Measurements from ENCODE around the gene LYPLAL1. TPM values are rescaled to one million over a fixed set of nuclear protein-coding genes. Genes with fewer than 3 reads are reported as not detected.

Gene LYPLAL1
- total RNA-seq, 4 donors from 2014 or later: 12.6 to 18.9 (median 15.4) TPM

- no peaks in the 10 kb centered on the region for H3K9me3 ChIP-seq
- ATAC-seq: no peak
- no peak overlapping the region for H3K4me3 ChIP-seq
- in situ Hi-C loops (cut with MboI; ENCODE audit: low sequenced_read_pairs in 4 of 4): no loop called here
- TF ChIP-seq POLR2A (IDR thresholded peaks at IDR 0.05): no peak
- TF ChIP-seq CTCF (IDR thresholded peaks at IDR 0.05 in 4 of 5, conservative IDR thresholded peaks at IDR 0.05 in 1 of 5): no peak
- intact Hi-C loops (cut with DNase I; ENCODE audit: low total_unique reads): no loop called here
- H3K27ac ChIP-seq: no peak overlapping the region
- H3K4me1 ChIP-seq: no peaks in the 10 kb centered on the region
- no peaks in the 10 kb centered on the region for H3K27me3 ChIP-seq
- H3K36me3 ChIP-seq: no peaks in the 10 kb centered on the region
- DNase-seq: no peak
These were observed 10.2 kb upstream of the LYPLAL1 start for GRCh38 chr1:219163401-219163954.

GRCh38 chr1:219171192-219171935, 2.3 kb upstream of the LYPLAL1 start:
- in situ Hi-C loops (cut with MboI; ENCODE audit: low sequenced_read_pairs in 4 of 4): no loop called here
- H3K9me3 ChIP-seq: no peaks in the 10 kb centered on the region
- H3K27me3 ChIP-seq: no peaks in the 10 kb centered on the region
- no peak overlapping the region for H3K27ac ChIP-seq
- ATAC-seq (no peak), DNase-seq (no peak)
- no peak overlapping the region for H3K4me3 ChIP-seq
- no peaks in the 10 kb centered on the region for H3K36me3 ChIP-seq
- TF ChIP-seq CTCF (IDR thresholded peaks at IDR 0.05 in 4 of 5, conservative IDR thresholded peaks at IDR 0.05 in 1 of 5) (no peak), POLR2A (IDR thresholded peaks at IDR 0.05) (no peak)
- intact Hi-C loops (cut with DNase I; ENCODE audit: low total_unique reads): loop anchor here (5.0 kb wide), 1 partner anchor 824 kb away; the partner anchor contains the start of gene TGFB2
- H3K4me1 ChIP-seq: peaks cover 14 to 26% of the 10 kb centered on the region in 2 donors

- no peak for TF ChIP-seq POLR2A (IDR thresholded peaks at IDR 0.05)
- no peak for TF ChIP-seq CTCF (IDR thresholded peaks at IDR 0.05 in 4 of 5, conservative IDR thresholded peaks at IDR 0.05 in 1 of 5)
- no peaks in the 10 kb centered on the region for H3K9me3 ChIP-seq
- no peaks in the 10 kb centered on the region for H3K36me3 ChIP-seq
- in situ Hi-C loops (cut with MboI; ENCODE audit: low sequenced_read_pairs in 4 of 4): no loop called here
- DNase-seq (no peak), ATAC-seq (no peak)
- H3K27ac ChIP-seq: peak overlapping the region in 1 of 4 donors; percentile 96
- H3K4me1 ChIP-seq: peaks cover 29 to 41% of the 10 kb centered on the region in 2 donors
- intact Hi-C loops (cut with DNase I; ENCODE audit: low total_unique reads): loop anchor here (5.0 kb wide), 1 partner anchor 826 kb away; the partner anchor contains the start of gene TGFB2
- peak overlapping the region in 2 of 4 donors; percentile 75 to 87 for H3K4me3 ChIP-seq
- H3K27me3 ChIP-seq: no peaks in the 10 kb centered on the region
These were observed 857 bp upstream of the LYPLAL1 start for GRCh38 chr1:219172821-219173220.

- Histone ChIP-seq H3K9me3 (no peaks in the 10 kb centered on the region), H3K4me1 (peaks cover 33 to 45% of the 10 kb centered on the region in 2 donors), H3K27ac (peak overlapping the region; percentile 92 to 96 (median 94)), H3K4me3 (peak overlapping the region; percentile 69 to 87 (median 76)), H3K36me3 (no peaks in the 10 kb centered on the region), H3K27me3 (no peaks in the 10 kb centered on the region)
- intact Hi-C loops (cut with DNase I; ENCODE audit: low total_unique reads): loop anchor here (5.0 kb wide), 1 partner anchor 826 kb away; the partner anchor contains the start of gene TGFB2
- no peak for DNase-seq
- no peak for ATAC-seq
- in situ Hi-C loops (cut with MboI; ENCODE audit: low sequenced_read_pairs in 4 of 4): no loop called here
- TF ChIP-seq POLR2A (IDR thresholded peaks at IDR 0.05): no peak
- TF ChIP-seq CTCF (IDR thresholded peaks at IDR 0.05 in 4 of 5, conservative IDR thresholded peaks at IDR 0.05 in 1 of 5): no peak
These were observed 282 bp upstream of the LYPLAL1 start for GRCh38 chr1:219173434-219173757.

Measured in gastrocnemius medialis (tissue), 4 donors.